Body of pancreas (tissue), 4 donors: ENCODE measurements around the gene RGS16.

Experiments used
- POLR2A ChIP-seq, 3 donors: fragments of 450-650 bp; IDR thresholded peaks; one replicate each; pipeline ENCODE4 v1.6.1; 2016; ENCODE audit warnings: antibody characterized with exemption in 3 of 3, mild to moderate bottlenecking in 2 of 3
- TF ChIP-seq, protein P1 (sequence below), 7 experiments: fragments of 450-650 bp in 4 of 7; fragments of 200-600 bp in 3 of 7; sonication (generic) in 3 of 7; IDR thresholded peaks; one replicate each; pipeline ENCODE4 v1.5.1; 2016 to 2019; ENCODE audit warnings: antibody characterized with exemption in 7 of 7

DNA sequence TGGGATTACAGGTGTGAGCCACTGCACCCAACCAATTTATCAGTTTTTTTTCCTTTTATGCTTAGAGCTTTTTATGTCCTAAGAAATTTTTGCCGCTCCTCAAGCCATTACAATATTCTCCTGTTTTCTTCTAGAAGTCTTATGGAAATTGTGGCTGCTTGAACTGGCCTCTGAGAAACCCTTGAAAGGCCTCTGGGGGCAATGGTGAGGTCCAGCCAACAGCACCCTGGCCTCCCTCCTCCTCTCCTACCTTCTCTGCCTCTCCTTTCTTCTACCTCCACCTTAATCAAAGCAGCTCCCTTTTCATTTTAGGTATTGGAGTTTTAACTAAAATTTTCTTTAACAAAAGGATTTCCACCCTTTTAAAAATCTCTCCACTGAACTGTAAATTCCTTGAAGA is 24.5 kb upstream of the RGS16 start:
- TF ChIP-seq, protein P1, sequence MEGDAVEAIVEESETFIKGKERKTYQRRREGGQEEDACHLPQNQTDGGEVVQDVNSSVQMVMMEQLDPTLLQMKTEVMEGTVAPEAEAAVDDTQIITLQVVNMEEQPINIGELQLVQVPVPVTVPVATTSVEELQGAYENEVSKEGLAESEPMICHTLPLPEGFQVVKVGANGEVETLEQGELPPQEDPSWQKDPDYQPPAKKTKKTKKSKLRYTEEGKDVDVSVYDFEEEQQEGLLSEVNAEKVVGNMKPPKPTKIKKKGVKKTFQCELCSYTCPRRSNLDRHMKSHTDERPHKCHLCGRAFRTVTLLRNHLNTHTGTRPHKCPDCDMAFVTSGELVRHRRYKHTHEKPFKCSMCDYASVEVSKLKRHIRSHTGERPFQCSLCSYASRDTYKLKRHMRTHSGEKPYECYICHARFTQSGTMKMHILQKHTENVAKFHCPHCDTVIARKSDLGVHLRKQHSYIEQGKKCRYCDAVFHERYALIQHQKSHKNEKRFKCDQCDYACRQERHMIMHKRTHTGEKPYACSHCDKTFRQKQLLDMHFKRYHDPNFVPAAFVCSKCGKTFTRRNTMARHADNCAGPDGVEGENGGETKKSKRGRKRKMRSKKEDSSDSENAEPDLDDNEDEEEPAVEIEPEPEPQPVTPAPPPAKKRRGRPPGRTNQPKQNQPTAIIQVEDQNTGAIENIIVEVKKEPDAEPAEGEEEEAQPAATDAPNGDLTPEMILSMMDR (IDR thresholded peaks at IDR 0.05), result no peak
- no peak for TF ChIP-seq POLR2A (IDR thresholded peaks at IDR 0.05)
